ENCODE data around the gene SLC6A19.

Gene SLC6A19

GRCh38 chr5:1229822-1230221 lies 28.4 kb downstream of the SLC6A19 start:
- Histone ChIP-seq H3K27ac (replicated peaks) (no peak overlapping the region), H3K27me3 (ENCODE audit: insufficient read depth, poor library complexity, severe bottlenecking) (no peaks in the 10 kb centered on the region)
- TF ChIP-seq REST (IDR thresholded peaks at IDR 0.05; ENCODE audit: insufficient replicate concordance, low read depth) (no peak), SPI1 (IDR thresholded peaks at IDR 0.05; ENCODE audit: borderline replicate concordance, low read depth) (no peak), POLR2AphosphoS5 (IDR thresholded peaks at IDR 0.05; ENCODE audit: low read depth) (no peak), GABPA (IDR thresholded peaks at IDR 0.05; ENCODE audit: low read depth) (no peak), CTCF (IDR thresholded peaks at IDR 0.05; ENCODE audit: insufficient read depth, low read length) (no peak)

GRCh38 chr5:1230551-1230950 lies 29.2 kb downstream of the SLC6A19 start:
- no peak overlapping the region for H3K4me3 ChIP-seq (replicated peaks; ENCODE audit: insufficient read depth, low read length)
- TF ChIP-seq CTCF (IDR thresholded peaks at IDR 0.05; ENCODE audit: insufficient read depth, low read length) (no peak), POLR2AphosphoS5 (IDR thresholded peaks at IDR 0.05; ENCODE audit: low read depth) (no peak), REST (IDR thresholded peaks at IDR 0.05; ENCODE audit: insufficient replicate concordance, low read depth) (no peak), SPI1 (IDR thresholded peaks at IDR 0.05; ENCODE audit: borderline replicate concordance, low read depth) (no peak), GABPA (IDR thresholded peaks at IDR 0.05; ENCODE audit: low read depth) (no peak)
- no peak for DNase-seq (ENCODE audit: low read depth in 1 of 2, low spot score in 1 of 2)
- no peaks in the 10 kb centered on the region for H3K27me3 ChIP-seq (ENCODE audit: insufficient read depth, poor library complexity, severe bottlenecking)
- H3K27ac ChIP-seq (replicated peaks), result no peak overlapping the region

More at GRCh38 chr5:1229822-1230221, 28.4 kb downstream of the SLC6A19 start:
- DNase-seq (ENCODE audit: low read depth in 1 of 2, low spot score in 1 of 2), result no peak
- no peak overlapping the region for H3K4me3 ChIP-seq (replicated peaks; ENCODE audit: insufficient read depth, low read length)

- TF ChIP-seq POLR2AphosphoS5 (IDR thresholded peaks at IDR 0.05; ENCODE audit: low read depth) (no peak), GABPA (IDR thresholded peaks at IDR 0.05; ENCODE audit: low read depth) (no peak), CTCF (IDR thresholded peaks at IDR 0.05; ENCODE audit: insufficient read depth, low read length) (no peak), SPI1 (IDR thresholded peaks at IDR 0.05; ENCODE audit: borderline replicate concordance, low read depth) (no peak), REST (IDR thresholded peaks at IDR 0.05; ENCODE audit: insufficient replicate concordance, low read depth) (no peak)
- no peak overlapping the region for H3K27ac ChIP-seq (replicated peaks)
- DNase-seq (ENCODE audit: low read depth in 1 of 2, low spot score in 1 of 2), result no peak
- no peak overlapping the region for H3K4me3 ChIP-seq (replicated peaks; ENCODE audit: insufficient read depth, low read length)
- H3K27me3 ChIP-seq (ENCODE audit: insufficient read depth, poor library complexity, severe bottlenecking), result no peaks in the 10 kb centered on the region
Measured at GRCh38 chr5:1231354-1231905, 30.0 kb downstream of the SLC6A19 start.
